ENCODE measurements around the gene SORCS2.

DNA sequence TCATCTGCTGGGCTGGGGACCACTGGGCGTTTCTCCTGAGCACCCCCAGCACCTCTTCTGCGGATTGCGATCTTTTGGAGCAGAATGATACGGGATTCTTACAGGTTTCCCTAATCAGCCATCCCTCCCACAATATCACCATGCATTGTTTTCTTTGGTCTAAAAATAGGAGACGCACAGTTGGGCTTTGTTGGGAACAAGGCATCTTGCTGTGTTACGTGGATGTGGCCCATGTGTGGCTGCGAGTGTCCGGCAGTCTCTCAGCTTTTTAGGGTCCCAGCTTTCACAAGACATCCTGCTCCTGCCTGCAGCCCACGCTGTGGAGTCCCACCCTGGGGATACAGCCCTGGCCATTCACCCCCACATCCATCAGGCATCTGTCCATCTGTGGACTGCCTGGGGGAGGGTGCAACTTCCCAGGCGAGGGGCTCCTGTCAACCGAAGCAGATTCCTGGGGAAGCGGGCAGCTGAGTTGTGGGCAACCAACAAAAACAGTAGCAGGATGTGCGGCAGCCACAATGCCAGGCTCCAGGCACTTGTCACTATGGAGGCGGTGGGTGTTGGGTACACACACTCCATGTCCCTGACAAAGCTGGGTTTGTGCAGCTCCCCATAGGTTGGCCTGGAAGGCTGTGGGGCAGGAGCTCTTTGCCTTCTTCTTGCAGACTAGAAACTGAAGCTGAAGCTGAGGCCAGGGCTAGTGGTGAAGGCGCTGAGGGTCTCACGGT lies 427.9 kb downstream of the SORCS2 start:
- TF ChIP-seq, protein P1, sequence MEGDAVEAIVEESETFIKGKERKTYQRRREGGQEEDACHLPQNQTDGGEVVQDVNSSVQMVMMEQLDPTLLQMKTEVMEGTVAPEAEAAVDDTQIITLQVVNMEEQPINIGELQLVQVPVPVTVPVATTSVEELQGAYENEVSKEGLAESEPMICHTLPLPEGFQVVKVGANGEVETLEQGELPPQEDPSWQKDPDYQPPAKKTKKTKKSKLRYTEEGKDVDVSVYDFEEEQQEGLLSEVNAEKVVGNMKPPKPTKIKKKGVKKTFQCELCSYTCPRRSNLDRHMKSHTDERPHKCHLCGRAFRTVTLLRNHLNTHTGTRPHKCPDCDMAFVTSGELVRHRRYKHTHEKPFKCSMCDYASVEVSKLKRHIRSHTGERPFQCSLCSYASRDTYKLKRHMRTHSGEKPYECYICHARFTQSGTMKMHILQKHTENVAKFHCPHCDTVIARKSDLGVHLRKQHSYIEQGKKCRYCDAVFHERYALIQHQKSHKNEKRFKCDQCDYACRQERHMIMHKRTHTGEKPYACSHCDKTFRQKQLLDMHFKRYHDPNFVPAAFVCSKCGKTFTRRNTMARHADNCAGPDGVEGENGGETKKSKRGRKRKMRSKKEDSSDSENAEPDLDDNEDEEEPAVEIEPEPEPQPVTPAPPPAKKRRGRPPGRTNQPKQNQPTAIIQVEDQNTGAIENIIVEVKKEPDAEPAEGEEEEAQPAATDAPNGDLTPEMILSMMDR (IDR thresholded peaks at IDR 0.05), result no peak
- no peak for TF ChIP-seq POLR2A (IDR thresholded peaks at IDR 0.05)
- TF ChIP-seq EP300 (IDR thresholded peaks at IDR 0.05), result no peak
- no peak for TF ChIP-seq POLR2AphosphoS5 (IDR thresholded peaks at IDR 0.05)
